Ecto neural progenitor cell (in vitro differentiated cells): ENCODE data around the gene GRB2.
"Not testable (repeated sequence)": the region's sequence is repeated elsewhere in the genome, so short reads cannot be mapped to it uniquely, and the experiment has no call there.

ENCODE experiments used
- DNase-seq: peaks from one replicate; pipeline ENCODE4 v3.0.0-alpha.2; 2018; ENCODE audit warnings: low spot score

The GRB2 gene

DNA sequence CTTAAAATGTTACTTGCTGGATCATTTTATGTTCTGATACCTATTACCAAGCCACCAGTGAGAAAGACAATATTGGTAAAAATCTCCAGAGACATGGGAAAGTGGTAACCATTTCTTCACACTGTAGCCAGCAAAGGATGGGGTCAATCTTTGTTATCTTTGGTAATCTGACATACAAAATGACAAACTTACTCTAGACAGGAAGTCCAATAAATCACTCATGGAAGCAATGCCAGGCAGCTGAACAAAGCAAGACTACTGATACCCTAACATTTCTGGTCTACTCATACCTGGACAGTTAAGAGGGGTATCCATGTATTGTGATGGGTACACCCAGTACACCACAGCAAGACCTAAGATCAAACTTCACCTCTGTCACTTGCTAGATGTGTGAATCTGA is 19.0 kb downstream of the GRB2 start:
- no peak for DNase-seq

- no peak for DNase-seq
These were observed 20.7 kb downstream of the GRB2 start for GRCh38 chr17:75384751-75385150.

GRCh38 chr17:75383842-75384195 is 21.7 kb downstream of the GRB2 start:
- no peak for DNase-seq

DNA sequence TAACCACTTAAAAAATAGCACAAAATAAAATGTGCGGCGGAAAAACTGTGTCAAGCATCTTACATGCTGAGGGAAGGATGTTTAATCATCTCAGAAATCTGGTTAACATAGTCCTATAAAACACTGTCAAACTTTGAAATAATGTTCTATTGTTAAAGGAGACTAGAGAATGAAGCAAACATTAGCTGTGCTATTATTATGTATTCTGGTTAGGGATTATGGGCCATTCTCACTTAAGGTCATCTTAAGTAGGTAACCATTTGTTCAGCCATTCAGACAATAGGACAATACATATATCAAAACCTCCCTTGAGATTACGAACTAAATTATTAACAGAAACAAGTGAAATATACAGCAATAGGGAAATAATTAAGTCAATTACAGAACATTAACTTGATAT is 24.7 kb downstream of the GRB2 start:
- DNase-seq: no peak

DNA sequence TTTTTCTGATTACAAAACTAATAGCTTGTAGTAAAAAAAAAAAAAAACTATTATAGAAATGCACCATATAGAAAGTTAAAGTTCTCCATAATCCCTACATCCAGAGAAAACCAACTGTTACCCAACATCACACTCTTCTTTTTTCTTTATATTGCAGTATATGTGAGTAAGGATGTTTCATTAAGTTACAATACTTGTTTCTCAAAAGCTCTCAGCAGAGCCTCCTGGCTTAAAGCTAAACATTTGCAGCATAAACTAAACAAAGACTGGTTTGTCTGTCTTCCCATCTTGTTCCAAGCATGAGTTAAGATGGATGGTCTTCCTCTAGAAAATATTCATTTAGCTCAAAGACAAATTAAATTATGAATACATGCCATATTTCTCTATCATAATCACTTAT is 25.2 kb downstream of the GRB2 start:
- no peak for DNase-seq

DNA sequence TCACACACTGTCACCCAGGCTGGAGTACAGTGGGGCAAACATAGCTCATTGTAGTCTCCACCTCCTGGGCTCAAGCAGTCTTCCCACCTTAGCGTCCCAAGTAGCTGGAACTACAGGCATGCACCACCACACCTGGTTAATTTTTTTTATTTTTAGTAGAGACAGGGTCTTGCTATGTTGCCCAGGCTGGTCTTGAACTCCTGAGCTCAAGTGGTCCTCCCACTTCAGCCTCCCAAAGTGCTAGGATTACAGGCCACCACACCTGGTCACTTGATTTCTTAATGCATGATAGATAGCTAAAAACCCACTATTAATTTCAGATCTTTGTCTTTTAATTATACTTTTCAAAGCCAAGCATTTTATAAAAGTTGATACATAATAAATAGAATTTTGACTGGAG is 26.1 kb downstream of the GRB2 start:
- DNase-seq: not testable (repeated sequence)

DNA sequence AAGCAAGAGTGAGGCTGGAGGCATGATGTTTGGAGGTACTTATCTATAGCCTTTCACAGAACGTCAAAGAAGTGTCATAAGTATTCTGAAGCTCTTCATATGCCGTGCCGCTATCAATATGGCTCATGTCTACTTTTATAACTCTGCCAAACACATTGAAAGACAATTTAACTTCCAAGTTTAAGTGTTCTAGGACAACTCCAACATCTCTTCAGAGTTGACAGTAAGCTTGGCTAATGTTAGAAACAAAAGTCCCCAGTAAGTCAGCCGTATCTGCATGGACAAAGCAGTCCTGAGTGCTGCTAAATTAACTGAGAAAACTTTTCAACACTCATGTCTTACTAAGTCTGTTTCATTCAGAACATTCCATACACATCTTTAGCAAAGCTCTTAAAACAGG is 32.2 kb downstream of the GRB2 start:
- DNase-seq: no peak

- DNase-seq: no peak
These were observed 33.5 kb downstream of the GRB2 start for GRCh38 chr17:75371981-75372380.

GRCh38 chr17:75371339-75371738 is 34.1 kb downstream of the GRB2 start:
- no peak for DNase-seq

DNA sequence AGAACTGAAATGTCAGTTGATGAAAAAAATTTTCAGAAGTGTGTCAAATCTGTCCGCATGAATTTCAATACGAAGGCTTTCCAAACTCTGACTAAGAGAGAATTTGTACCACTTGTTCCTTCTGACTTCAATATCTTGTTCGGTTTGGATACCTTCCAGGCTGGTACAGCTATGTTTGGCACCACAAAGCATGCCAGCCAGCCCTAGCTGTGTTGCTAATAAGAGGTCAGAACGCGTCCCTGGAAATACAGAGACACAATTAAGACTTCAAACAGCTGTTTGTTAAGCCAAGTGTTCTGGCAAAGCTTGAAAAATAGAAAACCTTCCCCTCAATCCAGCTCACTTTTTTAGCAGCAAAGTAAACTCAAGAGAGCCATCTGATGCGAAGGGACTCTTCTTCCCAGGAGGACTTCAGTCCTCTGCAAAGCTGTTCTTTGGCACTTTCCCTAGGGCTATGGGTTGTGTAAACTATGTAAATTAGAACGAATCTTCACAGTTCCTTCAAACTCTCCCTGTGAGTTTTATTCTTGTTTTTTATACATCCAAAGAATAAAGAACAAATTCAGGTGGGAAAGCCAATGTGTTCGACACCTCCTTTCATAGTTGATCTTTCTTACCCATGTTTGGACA is 35.1 kb downstream of the GRB2 start:
- DNase-seq: no peak

- peak; percentile 91 for DNase-seq
These were observed 37.4 kb downstream of the GRB2 start for GRCh38 chr17:75367838-75368789.

DNA sequence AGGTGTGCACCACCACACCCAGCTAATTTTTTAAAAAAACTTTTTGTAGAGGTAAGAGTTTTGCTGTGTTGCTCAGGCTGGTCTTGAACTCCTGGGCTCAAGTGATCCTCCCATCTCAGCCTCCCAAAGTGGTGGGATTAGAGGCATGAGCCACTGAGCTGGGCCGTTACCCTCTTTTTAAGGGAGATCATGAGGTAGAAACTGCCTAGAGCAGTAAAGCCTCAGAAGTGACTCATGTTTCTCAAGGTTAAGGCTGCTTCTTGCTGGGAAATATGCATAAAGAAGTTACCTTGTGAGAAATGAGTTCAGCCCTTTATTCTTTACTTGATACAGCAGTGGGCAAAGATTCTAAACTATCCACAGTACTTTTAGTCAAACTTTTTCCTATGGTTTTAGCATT is 38.2 kb downstream of the GRB2 start:
- DNase-seq: no peak

DNA sequence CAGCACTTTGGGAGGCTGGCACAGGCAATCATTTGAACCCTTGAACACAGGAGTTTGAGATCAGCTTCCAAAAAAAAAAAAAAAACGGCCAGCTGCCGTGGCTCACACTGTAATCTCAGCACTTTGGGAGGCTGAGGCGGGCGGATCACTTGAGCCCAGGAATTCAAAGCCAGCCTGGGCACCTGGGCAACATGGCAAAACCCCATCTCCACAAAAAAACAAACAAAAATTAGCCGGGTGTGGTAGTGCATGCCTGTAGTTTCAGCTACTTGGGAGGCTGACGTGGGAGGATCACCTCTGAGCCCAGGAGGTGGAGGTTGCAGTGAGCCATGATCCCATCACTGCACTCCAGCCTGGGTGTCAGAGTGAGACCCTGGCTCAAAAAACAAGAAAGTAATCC is 39.0 kb downstream of the GRB2 start:
- no peak for DNase-seq

- DNase-seq: no peak
These were observed 39.6 kb downstream of the GRB2 start for GRCh38 chr17:75365931-75366275.

GRCh38 chr17:75365009-75365930 is 40.2 kb downstream of the GRB2 start:
- DNase-seq: no peak

DNA sequence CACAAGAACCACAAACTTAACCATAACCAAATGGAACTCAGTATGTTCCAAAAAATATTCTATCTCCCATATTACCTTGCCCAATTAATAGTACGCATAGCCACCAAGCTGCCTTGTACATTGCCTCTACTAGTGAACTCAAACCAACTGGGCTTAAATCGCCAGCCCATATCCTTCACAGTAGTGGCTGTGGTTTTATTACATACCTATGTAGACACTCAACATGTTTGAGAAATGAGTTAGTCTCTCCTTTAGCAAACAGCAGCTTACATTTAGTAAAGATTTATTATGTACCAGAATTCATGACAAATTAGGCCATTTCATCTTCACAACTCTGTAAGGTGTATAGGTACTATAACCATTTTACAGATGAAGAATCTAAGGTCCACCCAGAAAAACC is 41.4 kb downstream of the GRB2 start:
- DNase-seq: no peak

- DNase-seq: no peak
These were observed 43.5 kb downstream of the GRB2 start for GRCh38 chr17:75361996-75362395.

DNA sequence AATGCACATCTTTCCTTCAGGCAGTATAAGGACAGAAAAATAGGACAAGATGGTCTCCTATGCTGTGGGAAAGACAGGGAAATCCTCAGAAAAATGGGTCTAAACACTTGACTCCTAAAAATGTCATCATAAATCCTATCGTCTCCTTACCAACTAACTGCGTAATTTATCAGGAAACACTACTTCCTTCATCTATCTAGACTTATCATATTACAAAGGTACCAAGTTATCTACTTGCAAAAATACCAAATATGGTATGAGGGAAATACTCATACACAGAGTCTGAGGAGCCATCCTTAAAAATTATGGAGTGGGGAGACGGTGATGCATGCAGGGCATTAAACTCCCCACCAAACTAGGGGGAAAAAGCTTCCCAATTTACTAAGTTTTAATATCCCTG is 44.1 kb downstream of the GRB2 start:
- no peak for DNase-seq

DNA sequence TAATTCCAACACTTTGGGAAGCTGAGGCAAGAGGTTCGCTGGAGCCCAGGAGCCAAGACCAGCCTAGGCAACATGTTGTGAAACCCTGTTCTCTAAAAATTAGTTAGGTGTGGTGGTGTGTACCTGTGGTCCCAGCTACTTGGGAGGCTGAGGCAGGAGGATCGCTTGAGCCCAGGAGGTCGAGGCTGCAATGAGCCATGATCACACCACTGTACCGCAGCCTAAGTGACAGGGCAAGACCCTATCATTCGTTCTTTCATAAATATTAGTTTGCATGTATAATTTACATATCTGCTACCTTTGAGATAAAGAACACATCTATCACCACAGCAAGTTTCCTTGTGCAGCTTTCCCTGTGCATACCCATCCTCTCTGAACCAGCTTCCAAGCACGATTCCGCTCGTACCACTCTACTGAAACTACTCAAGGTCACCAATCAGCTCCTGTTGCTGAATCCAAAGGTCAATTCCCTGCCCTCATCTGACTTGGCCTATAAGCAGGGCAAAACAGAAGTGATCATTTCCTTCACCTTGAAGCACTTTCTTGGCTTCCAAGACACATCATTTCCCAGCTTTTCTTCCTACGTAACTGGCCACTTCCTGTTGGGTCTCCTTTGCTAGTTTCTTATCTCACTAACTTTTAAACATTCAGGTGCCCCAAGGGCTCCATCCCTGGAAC is 49.1 kb downstream of the GRB2 start:
- DNase-seq: no peak

DNA sequence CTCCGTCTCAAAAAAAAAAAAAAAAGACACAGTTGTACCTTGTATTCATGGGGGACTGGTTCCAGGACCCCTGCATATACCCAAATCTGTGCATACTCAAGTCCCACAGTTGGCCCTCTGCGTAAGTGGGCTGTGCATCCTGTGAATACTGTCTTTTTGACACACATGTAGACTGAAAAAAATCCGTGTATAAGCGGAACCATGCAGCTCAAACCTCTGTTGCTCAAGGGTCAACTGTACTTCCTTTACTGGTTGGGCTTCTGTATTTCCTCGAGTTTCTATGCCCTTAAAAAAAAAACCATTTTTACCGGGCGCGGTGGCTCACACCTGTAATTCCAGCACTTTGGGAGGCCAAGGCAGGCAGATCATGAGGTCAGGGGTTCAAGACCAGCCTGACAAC is 52.3 kb downstream of the GRB2 start:
- no peak for DNase-seq

DNA sequence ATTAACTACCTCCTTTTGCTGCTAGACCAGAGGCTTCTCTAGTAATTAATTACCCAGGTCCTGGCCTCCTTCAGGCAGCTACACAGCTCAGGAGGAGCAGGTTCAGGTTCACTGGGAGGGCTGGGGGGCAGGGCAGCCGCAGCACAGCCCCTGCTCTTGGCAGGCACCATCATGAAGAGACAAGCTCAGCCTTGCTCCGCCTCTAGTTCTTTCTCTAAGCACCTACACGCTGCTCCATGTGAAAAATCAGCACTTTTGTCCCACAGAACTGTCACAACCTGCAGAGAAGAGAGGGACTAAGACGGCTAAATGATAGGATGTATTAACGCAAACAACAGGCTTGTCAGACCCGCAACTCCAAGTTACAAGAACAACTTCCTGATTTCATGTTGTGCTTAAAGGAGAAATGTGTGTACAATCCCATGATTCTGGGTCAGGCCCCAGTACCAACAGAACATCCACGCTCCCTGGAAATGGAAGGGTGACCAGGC is 53.4 kb downstream of the GRB2 start:
- DNase-seq: no peak

GRCh38 chr17:75350706-75351105 is 54.8 kb downstream of the GRB2 start:
- no peak for DNase-seq
